ENCODE measurements around the gene MLLT3. TPM values are rescaled to one million over a fixed set of nuclear protein-coding genes. Genes with fewer than 3 reads are reported as not detected.
A peak's percentile ranks its signal among the peaks of the same experiment; 100 is the strongest.

Gene MLLT3
- total RNA-seq, 4 donors from 2014 or later = 10.8 to 17.5 (median 12.4) TPM

DNA sequence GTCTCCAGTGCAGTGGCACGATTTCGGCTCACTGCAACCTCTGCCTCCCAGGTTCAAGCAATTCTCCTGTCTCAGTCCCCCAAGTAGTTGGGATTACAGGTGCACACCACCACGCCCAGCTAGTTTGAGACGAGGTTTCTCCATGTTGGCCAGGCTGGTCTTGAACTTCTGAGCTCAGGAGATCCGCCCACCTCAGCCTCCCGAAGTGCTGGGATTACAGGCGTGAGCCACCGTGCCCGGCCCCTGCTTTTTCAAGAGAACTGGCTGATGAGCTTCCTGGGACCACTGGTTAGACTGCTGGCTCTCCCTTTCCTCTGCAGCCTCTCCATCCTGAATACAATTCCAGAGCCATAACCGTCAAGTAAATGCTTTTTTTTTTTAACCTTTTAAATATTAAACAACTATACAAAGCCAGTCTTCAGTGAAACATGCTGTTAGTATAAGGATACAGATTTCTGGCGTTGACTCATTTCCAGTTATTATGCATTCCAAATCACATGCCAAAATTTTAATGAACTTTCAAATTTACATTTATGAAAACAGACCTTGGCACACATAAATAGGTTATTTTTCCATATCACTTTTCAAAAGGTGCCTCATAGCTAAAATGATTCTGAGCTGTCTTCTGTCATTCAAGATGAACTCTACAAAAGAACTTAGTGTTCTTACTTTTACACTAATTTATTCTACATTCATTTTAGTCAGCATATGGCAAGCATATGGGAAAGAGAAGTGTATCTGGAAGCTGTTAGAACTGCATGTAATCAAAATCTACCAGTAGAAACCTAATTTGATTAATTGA, 116.0 kb downstream of the MLLT3 start:
- TF ChIP-seq POLR2AphosphoS5 (IDR thresholded peaks at IDR 0.05) (no peak), EP300 (IDR thresholded peaks at IDR 0.05) (no peak), POLR2A (IDR thresholded peaks at IDR 0.05) (no peak)
- TF ChIP-seq, protein P1, sequence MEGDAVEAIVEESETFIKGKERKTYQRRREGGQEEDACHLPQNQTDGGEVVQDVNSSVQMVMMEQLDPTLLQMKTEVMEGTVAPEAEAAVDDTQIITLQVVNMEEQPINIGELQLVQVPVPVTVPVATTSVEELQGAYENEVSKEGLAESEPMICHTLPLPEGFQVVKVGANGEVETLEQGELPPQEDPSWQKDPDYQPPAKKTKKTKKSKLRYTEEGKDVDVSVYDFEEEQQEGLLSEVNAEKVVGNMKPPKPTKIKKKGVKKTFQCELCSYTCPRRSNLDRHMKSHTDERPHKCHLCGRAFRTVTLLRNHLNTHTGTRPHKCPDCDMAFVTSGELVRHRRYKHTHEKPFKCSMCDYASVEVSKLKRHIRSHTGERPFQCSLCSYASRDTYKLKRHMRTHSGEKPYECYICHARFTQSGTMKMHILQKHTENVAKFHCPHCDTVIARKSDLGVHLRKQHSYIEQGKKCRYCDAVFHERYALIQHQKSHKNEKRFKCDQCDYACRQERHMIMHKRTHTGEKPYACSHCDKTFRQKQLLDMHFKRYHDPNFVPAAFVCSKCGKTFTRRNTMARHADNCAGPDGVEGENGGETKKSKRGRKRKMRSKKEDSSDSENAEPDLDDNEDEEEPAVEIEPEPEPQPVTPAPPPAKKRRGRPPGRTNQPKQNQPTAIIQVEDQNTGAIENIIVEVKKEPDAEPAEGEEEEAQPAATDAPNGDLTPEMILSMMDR (IDR thresholded peaks at IDR 0.05) = no peak
- Histone ChIP-seq H3K36me3 (no peaks in the 10 kb centered on the region), H3K4me3 (no peak overlapping the region), H3K4me1 (peaks cover 26% of the 10 kb centered on the region), H3K9me3 (no peaks in the 10 kb centered on the region), H3K27ac (peak overlapping the region; percentile 48), H3K27me3 (no peaks in the 10 kb centered on the region)
- 68% methylated on average over 11 of the region's 11 CpGs for WGBS
- no peak for DNase-seq (ENCODE audit: low spot score in 2 of 2)

DNA sequence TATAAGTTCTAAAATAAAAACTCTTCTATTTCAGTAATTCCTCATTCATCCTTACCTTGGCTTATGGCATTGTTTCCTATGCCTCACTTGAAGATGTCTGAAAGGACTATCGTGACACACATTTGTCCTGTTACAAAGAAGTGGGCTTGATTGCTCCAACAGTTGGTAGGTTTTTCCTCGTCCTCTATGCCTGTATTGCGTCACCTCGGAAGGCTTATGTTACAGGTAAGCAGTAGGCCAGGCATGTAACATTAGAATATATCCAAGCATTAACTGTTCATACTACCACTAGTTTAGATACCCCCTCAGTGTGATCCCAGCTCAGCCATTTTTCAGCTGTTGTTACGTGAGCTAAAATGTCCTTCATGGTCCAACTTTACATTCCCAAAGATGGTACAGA, 116.7 kb downstream of the MLLT3 start:
- H3K9me3 ChIP-seq = no peaks in the 10 kb centered on the region
- peaks cover 26% of the 10 kb centered on the region for H3K4me1 ChIP-seq
- TF ChIP-seq EP300 (IDR thresholded peaks at IDR 0.05) (no peak), POLR2A (IDR thresholded peaks at IDR 0.05) (no peak), POLR2AphosphoS5 (IDR thresholded peaks at IDR 0.05) (no peak)
- TF ChIP-seq, protein P1 (IDR thresholded peaks at IDR 0.05) = no peak
- H3K27me3 ChIP-seq = no peaks in the 10 kb centered on the region
- H3K27ac ChIP-seq = no peak overlapping the region
- DNase-seq (ENCODE audit: low spot score in 2 of 2) = no peak
- WGBS = 92% methylated on average over 5 of the region's 5 CpGs
- H3K36me3 ChIP-seq = no peaks in the 10 kb centered on the region
- H3K4me3 ChIP-seq = no peak overlapping the region

DNA sequence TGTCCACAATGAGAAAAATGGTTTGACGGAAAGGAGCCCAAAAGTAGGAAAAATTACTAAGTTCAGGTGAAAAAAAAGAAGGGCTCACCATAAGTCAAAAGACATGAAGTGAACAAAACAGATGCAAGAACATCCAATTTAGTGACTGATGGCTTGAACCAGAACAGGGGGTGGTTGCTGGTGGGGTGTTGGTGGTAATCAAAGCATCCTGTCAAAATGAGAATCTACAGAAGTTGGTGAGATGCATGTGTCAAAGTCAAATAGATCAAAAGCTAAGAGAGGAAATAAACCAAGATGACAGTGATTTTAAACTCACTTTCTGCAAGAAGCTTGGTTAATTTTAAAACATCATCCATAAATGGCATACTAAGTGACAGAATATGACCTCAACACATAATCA, 117.4 kb downstream of the MLLT3 start:
- Histone ChIP-seq H3K36me3 (no peaks in the 10 kb centered on the region), H3K4me1 (peaks cover 26% of the 10 kb centered on the region), H3K4me3 (no peak overlapping the region), H3K27me3 (no peaks in the 10 kb centered on the region), H3K9me3 (no peaks in the 10 kb centered on the region), H3K27ac (no peak overlapping the region)
- no peak for DNase-seq (ENCODE audit: low spot score in 2 of 2)
- WGBS = 96% methylated on average over 1 of the region's 1 CpG
- TF ChIP-seq EP300 (IDR thresholded peaks at IDR 0.05) (no peak), POLR2AphosphoS5 (IDR thresholded peaks at IDR 0.05) (no peak), POLR2A (IDR thresholded peaks at IDR 0.05) (no peak)
- TF ChIP-seq, protein P1 (IDR thresholded peaks at IDR 0.05) = no peak

DNA sequence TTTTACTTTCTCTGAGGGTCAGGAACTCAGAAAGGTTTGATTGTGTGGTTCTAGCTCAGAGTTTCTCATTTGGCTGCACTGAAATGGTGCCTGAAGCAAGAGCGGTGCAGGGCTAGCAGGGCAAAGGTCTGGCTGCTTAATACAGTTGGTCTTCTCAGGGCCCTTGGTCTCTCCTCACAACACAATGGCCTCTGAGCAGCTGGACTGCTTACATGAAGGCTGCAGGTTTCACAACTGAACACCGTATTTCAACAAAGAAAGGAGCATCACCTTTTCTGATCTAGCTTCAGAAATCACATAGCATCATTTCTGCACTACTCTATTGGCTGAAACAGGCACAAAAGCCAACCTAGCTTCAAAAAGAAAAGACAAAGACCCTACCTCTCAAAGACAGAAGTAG, 122.2 kb downstream of the MLLT3 start:
- Histone ChIP-seq H3K4me3 (no peak overlapping the region), H3K4me1 (no peaks in the 10 kb centered on the region), H3K27ac (no peak overlapping the region), H3K9me3 (no peaks in the 10 kb centered on the region), H3K36me3 (no peaks in the 10 kb centered on the region), H3K27me3 (no peaks in the 10 kb centered on the region)
- TF ChIP-seq POLR2AphosphoS5 (IDR thresholded peaks at IDR 0.05) = no peak
- TF ChIP-seq POLR2A (IDR thresholded peaks at IDR 0.05) = no peak
- TF ChIP-seq EP300 (IDR thresholded peaks at IDR 0.05) = no peak
- TF ChIP-seq, protein P1 (IDR thresholded peaks at IDR 0.05) = no peak
- no peak for DNase-seq (ENCODE audit: low spot score in 2 of 2)
- WGBS = 96% methylated on average over 2 of the region's 2 CpGs

DNA sequence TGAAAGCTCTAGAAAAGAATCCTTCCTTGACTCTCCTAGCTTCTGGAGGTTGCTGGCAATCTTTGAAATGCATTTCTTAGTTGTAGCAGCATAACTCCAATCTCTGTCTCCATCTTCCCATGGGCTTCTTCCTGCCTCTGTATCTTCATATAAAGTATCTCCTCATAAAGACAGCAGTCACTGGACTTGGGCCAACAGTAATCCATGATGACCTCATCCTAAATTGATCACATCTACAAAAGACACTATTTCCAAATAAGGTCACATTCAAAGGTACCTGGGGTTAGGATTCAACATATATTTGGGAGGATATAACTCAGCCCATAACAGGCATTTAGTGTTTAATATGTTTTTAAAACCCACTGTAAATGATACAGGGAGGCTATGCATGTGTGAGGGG, 123.3 kb downstream of the MLLT3 start:
- no peaks in the 10 kb centered on the region for H3K4me1 ChIP-seq
- no peaks in the 10 kb centered on the region for H3K9me3 ChIP-seq
- DNase-seq (ENCODE audit: low spot score in 2 of 2) = no peak
- no peaks in the 10 kb centered on the region for H3K36me3 ChIP-seq
- no peaks in the 10 kb centered on the region for H3K27me3 ChIP-seq
- TF ChIP-seq, protein P1 (IDR thresholded peaks at IDR 0.05) = no peak
- H3K4me3 ChIP-seq = no peak overlapping the region
- H3K27ac ChIP-seq = no peak overlapping the region

Measured in suprapubic skin (tissue), 4 donors.